HepG2 (cell line): ENCODE results near the gene RPL5. TPM values are rescaled to one million over a fixed set of nuclear protein-coding genes. Genes with fewer than 3 reads are reported as not detected.

Experiments used
- ATAC-seq: fragments of 200-7000 bp; cut with Tn5 transposase; 3 replicates; pipeline ENCODE4 v1.9.1; 2020; ENCODE audit warnings: mild to moderate bottlenecking, moderate library complexity
- BruUV-seq: library from RNA; stranded (reverse); fragments of 400-500 nt; replicated peaks from 2 replicates; lab custom pipeline; 2021; lab: Mats Ljungman, UMichigan
- CTCF ChIA-PET: fragments of 300-600 bp; formaldehyde crosslinking; extraction: SDS; loops from one replicate; lab custom pipeline; 2021; ENCODE audit warnings: low total read pairs, inconsistent platforms, low intra/inter-chr PET ratio; lab: Yijun Ruan, JAX
- POLR2A ChIA-PET: fragments of 350-600 bp; sonication (Branson Sonifier 250); formaldehyde crosslinking; loops from one replicate; lab custom pipeline; 2020; ENCODE audit warnings: antibody characterized with exemption, inconsistent platforms; lab: Yijun Ruan, JAX
- DNase-seq: peaks from one replicate; pipeline ENCODE4 v3.0.0-alpha.2; 2015; ENCODE audit warnings: low spot score
- FAIRE-seq: peaks from 3 replicates; lab custom pipeline; 2011; peaks lifted over from hg19 to GRCh38; lab: Jason Lieb, UNC
- H2AFZ ChIP-seq: one replicate; pipeline ENCODE4 v1.6.1; 2011; ENCODE audit warnings: low read length, inconsistent platforms
- H3K27ac ChIP-seq: fragments of 300-600 bp; 3 replicates; pipeline ENCODE4 v1.8.0; 2011; ENCODE audit warnings: mixed run types, mild to moderate bottlenecking, mixed read lengths, low read length, inconsistent platforms; ENCODE audit not compliant: insufficient read depth; ENCODE audit errors: extremely low read length
- H3K27me3 ChIP-seq, 2 experiments: fragments of 200-600 bp in 1 of 2; 2 replicates in 1 of 2; 3 replicates in 1 of 2; pipeline versions ENCODE4 v1.6.0 to v1.8.0; 2011; ENCODE audit warnings: low read length in 2 of 2, mild to moderate bottlenecking in 2 of 2, moderate library complexity in 2 of 2, inconsistent platforms in 1 of 2; ENCODE audit not compliant: insufficient read depth in 2 of 2, control insufficient read depth in 1 of 2
- H3K36me3 ChIP-seq, 2 experiments: fragments of 200-600 bp in 1 of 2; replicated peaks in 1 of 2; 2 replicates in 1 of 2; 3 replicates in 1 of 2; pipeline versions ENCODE4 v1.5.1 to v1.8.0; 2011; ENCODE audit warnings: low read length in 2 of 2, inconsistent platforms in 1 of 2; ENCODE audit not compliant: insufficient read depth in 2 of 2, control insufficient read depth in 1 of 2
- H3K4me1 ChIP-seq: 2 replicates; pipeline ENCODE4 v1.5.1; 2012; ENCODE audit warnings: low read length, inconsistent platforms; ENCODE audit not compliant: insufficient read depth
- H3K4me2 ChIP-seq: 2 replicates; pipeline ENCODE4 v1.6.0; 2011; ENCODE audit warnings: low read depth, low read length, inconsistent platforms
- H3K4me3 ChIP-seq, 3 experiments: fragments of 200-600 bp in 1 of 3; sonication (generic), shearing (Covaris generic) in 1 of 3; replicated peaks in 1 of 3; 2 replicates each; pipeline ENCODE4 v1.5.1; 2011 to 2016; ENCODE audit warnings: low read length in 3 of 3, inconsistent platforms in 2 of 3, low read depth in 2 of 3, mild to moderate bottlenecking in 2 of 3, control low read depth in 1 of 3, mixed read lengths in 1 of 3; ENCODE audit not compliant: insufficient read depth in 1 of 3
- H3K79me2 ChIP-seq: one replicate; pipeline ENCODE4 v1.6.1; 2011; ENCODE audit warnings: low read length, inconsistent platforms; ENCODE audit not compliant: insufficient read depth
- H3K9ac ChIP-seq: 2 replicates; pipeline ENCODE4 v1.6.0; 2011; ENCODE audit warnings: mild to moderate bottlenecking, low read depth, low read length, inconsistent platforms; ENCODE audit not compliant: insufficient read depth
- H3K9me3 ChIP-seq: 2 replicates; pipeline ENCODE4 v1.5.1; 2012; ENCODE audit warnings: mild to moderate bottlenecking, low read length
- H4K20me1 ChIP-seq: 2 replicates; pipeline ENCODE4 v1.6.0; 2011; ENCODE audit warnings: inconsistent platforms, mild to moderate bottlenecking, low read length, moderate library complexity; ENCODE audit not compliant: insufficient read depth
- HOXA3 ChIP-seq: sonication (generic); formaldehyde crosslinking; IDR thresholded peaks from 2 replicates; pipeline ENCODE4 v1.5.0; 2020; ENCODE audit warnings: missing genetic modification reagents
- MAFF ChIP-seq: IDR thresholded peaks from 2 replicates; pipeline ENCODE4 v1.6.1; 2011; ENCODE audit warnings: low read depth, low read length, improper control_type of control experiment
- PAWR ChIP-seq: sonication (generic); formaldehyde crosslinking; IDR thresholded peaks from 2 replicates; pipeline ENCODE4 v1.4.0; 2020; ENCODE audit warnings: missing genetic modification reagents, mild to moderate bottlenecking, borderline replicate concordance
- RFX5 ChIP-seq: IDR thresholded peaks from 2 replicates; pipeline ENCODE4 v1.6.1; 2011; ENCODE audit warnings: low read depth, low read length, improper control_type of control experiment
- RFXAP ChIP-seq: sonication (generic); formaldehyde crosslinking; IDR thresholded peaks from 2 replicates; pipeline ENCODE4 v1.4.0; 2020; ENCODE audit warnings: missing genetic modification reagents, borderline replicate concordance
- ZNF34 ChIP-seq: sonication (generic); formaldehyde crosslinking; IDR thresholded peaks from 2 replicates; pipeline ENCODE4 v1.4.0; 2020; ENCODE audit warnings: mild to moderate bottlenecking, missing genetic modification reagents, borderline replicate concordance
- ZNF44 ChIP-seq: sonication (generic); formaldehyde crosslinking; IDR thresholded peaks from 2 replicates; pipeline ENCODE4 v1.5.1; 2020; ENCODE audit warnings: mild to moderate bottlenecking, missing genetic modification reagents
- WGBS: methylation state at CpG from one replicate; pipeline ENCODE4 v1.1.6; 2017; ENCODE audit warnings: low lambda C conversion rate; 5-methylcytosine and 5-hydroxymethylcytosine counted together
- in situ Hi-C: cut with HindIII; loops from 2 replicates; pipeline ENCODE4 v1.10.0; 2017; ENCODE audit warnings: low pct_unique_long_range_greater_than_20kb; ENCODE audit not compliant: extremely low pct_ligation_motif_present
- intact Hi-C: fragments of 100-400 bp; cut with micrococcal nuclease; formaldehyde crosslinking; loops from one replicate; pipeline ENCODE4 v1.10.0; 2022; ENCODE audit not compliant: unreplicated experiment
- polyA plus RNA-seq, 8 experiments: library from polyadenylated mRNA; depleted of rRNA in 3 of 8; stranded (reverse) in 7 of 8; unstranded in 1 of 8; fragments of >200 nt; fragmentation: Illumina TruSeq in 4 of 8; extraction: Trizol in 4 of 8; gene quantifications; 2 replicates each; pipeline versions ENCODE4 v1.2.1 to v1.2.3, GENCODE V29; 2011 to 2016; ENCODE audit warnings: low read depth in 4 of 8, missing spikeins in 1 of 8, mixed read lengths in 1 of 8; ENCODE audit not compliant: insufficient read depth in 1 of 8
- total RNA-seq, 5 experiments: library from RNA; depleted of rRNA; stranded (reverse); fragments of >200 nt; fragmentation: Illumina TruSeq; extraction: Trizol; gene quantifications; 2 replicates each; pipeline ENCODE4 v1.2.3, GENCODE V29; 2016; ENCODE audit warnings: low read depth in 1 of 5
- TF ChIP-seq, protein P1 (sequence below): sonication (generic); formaldehyde crosslinking; IDR thresholded peaks from 2 replicates; pipeline ENCODE4 v1.8.1; 2023; ENCODE audit warnings: mild to moderate bottlenecking, missing genetic modification reagents, borderline replicate concordance
- TF ChIP-seq, protein P2 (sequence below): sonication (generic); formaldehyde crosslinking; IDR thresholded peaks from 2 replicates; pipeline ENCODE4 v1.4.0; 2020; ENCODE audit warnings: missing genetic modification reagents, mild to moderate bottlenecking, borderline replicate concordance
- TF ChIP-seq, protein P3 (sequence below): sonication (generic); formaldehyde crosslinking; IDR thresholded peaks from 2 replicates; pipeline ENCODE4 v1.4.0; 2020; ENCODE audit warnings: missing genetic modification reagents
- TF ChIP-seq, protein P4 (sequence below): sonication (generic); formaldehyde crosslinking; IDR thresholded peaks from 2 replicates; pipeline ENCODE4 v1.4.0; 2020; ENCODE audit warnings: mild to moderate bottlenecking, missing genetic modification reagents, borderline replicate concordance

Gene RPL5
- total and polyA plus RNA-seq, 2 of the 13 experiments (the other 11 are each of a cell fraction or from before 2014, with no cell fraction given) = 2,304 to 2,520 TPM

DNA sequence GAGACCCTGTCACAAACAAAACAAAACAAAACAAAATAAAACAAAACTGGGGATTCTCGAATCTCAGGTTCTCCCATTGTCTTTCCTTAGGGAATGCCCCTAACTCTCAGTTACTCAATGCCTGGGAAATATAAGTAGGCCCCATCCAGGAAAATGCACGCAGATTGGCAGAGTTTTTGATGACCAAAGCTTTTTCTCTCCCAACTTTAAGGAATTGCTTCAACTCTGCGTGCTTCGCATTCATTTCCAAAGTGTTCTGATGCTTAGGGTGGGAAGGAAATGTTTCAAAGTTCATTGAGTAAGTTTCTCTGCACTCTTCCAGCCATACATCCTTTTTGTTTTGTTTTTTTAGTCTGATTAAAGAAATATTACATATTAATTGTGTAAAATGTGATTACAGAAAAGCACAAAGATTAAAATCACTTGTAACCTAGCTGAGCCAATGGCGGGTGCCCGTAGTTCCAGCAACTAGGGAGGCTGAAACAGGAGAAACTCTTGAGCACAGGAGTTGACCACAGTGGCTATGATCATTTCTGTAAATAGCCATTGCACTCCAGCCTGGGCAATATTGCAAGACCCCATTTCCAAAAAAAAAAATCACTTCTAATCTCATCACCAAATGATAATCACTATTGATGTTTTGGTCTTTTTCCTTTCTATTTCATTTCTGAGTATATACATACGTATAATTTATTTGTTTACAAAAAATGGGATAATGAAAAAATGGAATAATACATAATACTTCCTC lies 28.5 kb upstream of the RPL5 start (continued):
- TF ChIP-seq MAFF = peak; percentile 63
- TF ChIP-seq ZNF34 (CRISPR knock-in tag) = no peak
- TF ChIP-seq, protein P1, sequence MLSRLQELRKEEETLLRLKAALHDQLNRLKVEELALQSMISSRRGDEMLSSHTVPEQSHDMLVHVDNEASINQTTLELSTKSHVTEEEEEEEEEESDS (CRISPR knock-in tag) = no peak
- TF ChIP-seq, protein P2, sequence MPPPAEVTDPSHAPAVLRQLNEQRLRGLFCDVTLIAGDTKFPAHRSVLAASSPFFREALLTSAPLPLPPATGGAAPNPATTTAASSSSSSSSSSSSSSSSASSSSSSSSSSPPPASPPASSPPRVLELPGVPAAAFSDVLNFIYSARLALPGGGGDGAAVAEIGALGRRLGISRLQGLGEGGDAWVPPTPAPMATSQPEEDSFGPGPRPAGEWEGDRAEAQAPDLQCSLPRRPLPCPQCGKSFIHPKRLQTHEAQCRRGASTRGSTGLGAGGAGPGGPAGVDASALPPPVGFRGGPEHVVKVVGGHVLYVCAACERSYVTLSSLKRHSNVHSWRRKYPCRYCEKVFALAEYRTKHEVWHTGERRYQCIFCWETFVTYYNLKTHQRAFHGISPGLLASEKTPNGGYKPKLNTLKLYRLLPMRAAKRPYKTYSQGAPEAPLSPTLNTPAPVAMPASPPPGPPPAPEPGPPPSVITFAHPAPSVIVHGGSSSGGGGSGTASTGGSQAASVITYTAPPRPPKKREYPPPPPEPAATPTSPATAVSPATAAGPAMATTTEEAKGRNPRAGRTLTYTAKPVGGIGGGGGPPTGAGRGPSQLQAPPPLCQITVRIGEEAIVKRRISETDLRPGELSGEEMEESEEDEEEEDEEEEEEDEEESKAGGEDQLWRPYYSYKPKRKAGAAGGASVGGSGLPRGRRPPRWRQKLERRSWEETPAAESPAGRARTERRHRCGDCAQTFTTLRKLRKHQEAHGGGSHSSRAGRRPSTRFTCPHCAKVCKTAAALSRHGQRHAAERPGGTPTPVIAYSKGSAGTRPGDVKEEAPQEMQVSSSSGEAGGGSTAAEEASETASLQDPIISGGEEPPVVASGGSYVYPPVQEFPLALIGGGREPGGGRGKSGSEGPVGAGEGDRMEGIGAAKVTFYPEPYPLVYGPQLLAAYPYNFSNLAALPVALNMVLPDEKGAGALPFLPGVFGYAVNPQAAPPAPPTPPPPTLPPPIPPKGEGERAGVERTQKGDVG (CRISPR knock-in tag) = no peak
- TF ChIP-seq ZNF44 (CRISPR knock-in tag) = no peak

DNA sequence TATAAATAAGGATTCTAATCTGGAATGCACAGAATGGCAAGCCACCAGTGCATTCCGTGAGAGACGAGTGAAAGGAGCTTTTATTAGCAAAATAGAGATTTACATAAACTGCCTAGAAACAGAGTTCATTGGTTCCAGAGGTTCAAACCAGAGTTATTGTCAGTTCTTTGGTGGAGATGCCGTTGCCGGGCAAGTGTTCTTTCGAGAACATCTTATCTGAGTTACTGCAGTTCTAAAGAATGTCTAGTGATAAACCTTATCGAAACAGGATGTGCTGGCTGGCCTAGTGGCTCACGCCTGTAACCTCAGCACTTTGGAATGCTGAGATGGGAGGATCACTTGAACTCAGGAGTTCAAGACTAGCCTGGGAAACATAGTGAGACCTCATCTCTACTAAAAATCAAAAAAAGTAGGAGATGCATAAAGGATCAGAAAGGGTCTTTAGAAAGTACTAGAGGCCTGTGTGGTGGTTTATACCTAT lies 27.1 kb upstream of the RPL5 start:
- Histone ChIP-seq H4K20me1 (no peaks in the 10 kb centered on the region), H3K4me2 (peak overlapping the region; percentile 53), H3K9ac (no peak overlapping the region), H3K4me3 (no peak overlapping the region; a peak in 1 of 6 replicates), H3K36me3 (no peaks in the 10 kb centered on the region), H3K27me3 (no peaks in the 10 kb centered on the region), H2AFZ (peak overlapping the region; percentile 64), H3K9me3 (no peaks in the 10 kb centered on the region), H3K4me1 (peaks cover 17% of the 10 kb centered on the region), H3K79me2 (no peaks in the 10 kb centered on the region), H3K27ac (no peak overlapping the region)
- WGBS = 4% methylated on average over 7 of the region's 7 CpGs
- in situ Hi-C loops = no loop called here
- peak; percentile 41 for DNase-seq
- ATAC-seq = peak; percentile 83
- BruUV-seq = no TSS peak
- FAIRE-seq = peak; percentile 59
- ChIA-PET CTCF (no interaction called here), POLR2A (interaction anchor here (1.4 kb wide), 1 partner anchor 27 kb away, joined by 5 read pairs; the partner anchor contains the start of gene RPL5)
- intact Hi-C loops = no loop called here
- TF ChIP-seq, protein P3, sequence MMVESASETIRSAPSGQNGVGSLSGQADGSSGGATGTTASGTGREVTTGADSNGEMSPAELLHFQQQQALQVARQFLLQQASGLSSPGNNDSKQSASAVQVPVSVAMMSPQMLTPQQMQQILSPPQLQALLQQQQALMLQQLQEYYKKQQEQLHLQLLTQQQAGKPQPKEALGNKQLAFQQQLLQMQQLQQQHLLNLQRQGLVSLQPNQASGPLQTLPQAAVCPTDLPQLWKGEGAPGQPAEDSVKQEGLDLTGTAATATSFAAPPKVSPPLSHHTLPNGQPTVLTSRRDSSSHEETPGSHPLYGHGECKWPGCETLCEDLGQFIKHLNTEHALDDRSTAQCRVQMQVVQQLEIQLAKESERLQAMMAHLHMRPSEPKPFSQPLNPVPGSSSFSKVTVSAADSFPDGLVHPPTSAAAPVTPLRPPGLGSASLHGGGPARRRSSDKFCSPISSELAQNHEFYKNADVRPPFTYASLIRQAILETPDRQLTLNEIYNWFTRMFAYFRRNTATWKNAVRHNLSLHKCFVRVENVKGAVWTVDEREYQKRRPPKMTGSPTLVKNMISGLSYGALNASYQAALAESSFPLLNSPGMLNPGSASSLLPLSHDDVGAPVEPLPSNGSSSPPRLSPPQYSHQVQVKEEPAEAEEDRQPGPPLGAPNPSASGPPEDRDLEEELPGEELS (CRISPR knock-in tag) = no peak
- TF ChIP-seq PAWR (CRISPR knock-in tag) = no peak
- TF ChIP-seq, protein P4, sequence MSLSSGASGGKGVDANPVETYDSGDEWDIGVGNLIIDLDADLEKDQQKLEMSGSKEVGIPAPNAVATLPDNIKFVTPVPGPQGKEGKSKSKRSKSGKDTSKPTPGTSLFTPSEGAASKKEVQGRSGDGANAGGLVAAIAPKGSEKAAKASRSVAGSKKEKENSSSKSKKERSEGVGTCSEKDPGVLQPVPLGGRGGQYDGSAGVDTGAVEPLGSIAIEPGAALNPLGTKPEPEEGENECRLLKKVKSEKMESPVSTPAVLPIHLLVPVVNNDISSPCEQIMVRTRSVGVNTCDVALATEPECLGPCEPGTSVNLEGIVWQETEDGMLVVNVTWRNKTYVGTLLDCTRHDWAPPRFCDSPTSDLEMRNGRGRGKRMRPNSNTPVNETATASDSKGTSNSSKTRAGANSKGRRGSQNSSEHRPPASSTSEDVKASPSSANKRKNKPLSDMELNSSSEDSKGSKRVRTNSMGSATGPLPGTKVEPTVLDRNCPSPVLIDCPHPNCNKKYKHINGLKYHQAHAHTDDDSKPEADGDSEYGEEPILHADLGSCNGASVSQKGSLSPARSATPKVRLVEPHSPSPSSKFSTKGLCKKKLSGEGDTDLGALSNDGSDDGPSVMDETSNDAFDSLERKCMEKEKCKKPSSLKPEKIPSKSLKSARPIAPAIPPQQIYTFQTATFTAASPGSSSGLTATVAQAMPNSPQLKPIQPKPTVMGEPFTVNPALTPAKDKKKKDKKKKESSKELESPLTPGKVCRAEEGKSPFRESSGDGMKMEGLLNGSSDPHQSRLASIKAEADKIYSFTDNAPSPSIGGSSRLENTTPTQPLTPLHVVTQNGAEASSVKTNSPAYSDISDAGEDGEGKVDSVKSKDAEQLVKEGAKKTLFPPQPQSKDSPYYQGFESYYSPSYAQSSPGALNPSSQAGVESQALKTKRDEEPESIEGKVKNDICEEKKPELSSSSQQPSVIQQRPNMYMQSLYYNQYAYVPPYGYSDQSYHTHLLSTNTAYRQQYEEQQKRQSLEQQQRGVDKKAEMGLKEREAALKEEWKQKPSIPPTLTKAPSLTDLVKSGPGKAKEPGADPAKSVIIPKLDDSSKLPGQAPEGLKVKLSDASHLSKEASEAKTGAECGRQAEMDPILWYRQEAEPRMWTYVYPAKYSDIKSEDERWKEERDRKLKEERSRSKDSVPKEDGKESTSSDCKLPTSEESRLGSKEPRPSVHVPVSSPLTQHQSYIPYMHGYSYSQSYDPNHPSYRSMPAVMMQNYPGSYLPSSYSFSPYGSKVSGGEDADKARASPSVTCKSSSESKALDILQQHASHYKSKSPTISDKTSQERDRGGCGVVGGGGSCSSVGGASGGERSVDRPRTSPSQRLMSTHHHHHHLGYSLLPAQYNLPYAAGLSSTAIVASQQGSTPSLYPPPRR (CRISPR knock-in tag) = no peak
- no peak for TF ChIP-seq HOXA3 (CRISPR knock-in tag)
- TF ChIP-seq RFX5 = peak; percentile 97
- TF ChIP-seq RFXAP (CRISPR knock-in tag) = peak; percentile 95
